G401 (cell line): ENCODE measurements around the gene WFDC6. TPM values are rescaled to one million over a fixed set of nuclear protein-coding genes. Genes with fewer than 3 reads are reported as not detected.

Source experiments
- DNase-seq: peaks from one replicate; pipeline ENCODE4 v3.0.0-alpha.2; 2015; ENCODE audit warnings: low spot score
- in situ Hi-C: cut with HindIII; loops from 2 replicates; pipeline ENCODE4 v1.10.0; 2016; ENCODE audit warnings: low sequenced_read_pairs, mixed read lengths
- total RNA-seq: library from RNA; depleted of rRNA; stranded (reverse); fragments of >200 nt; shearing (Covaris generic); gene quantifications from 2 replicates; pipeline ENCODE4 v1.2.3, GENCODE V29; 2014

WFDC6 gene
- total RNA-seq, 1 experiment from 2014 or later = not detected

GRCh38 chr20:45527294-45527693 is 12.0 kb downstream of the WFDC6 start:
- DNase-seq = no peak
- in situ Hi-C loops = no loop called here

- DNase-seq = no peak
- in situ Hi-C loops = no loop called here
These were observed 15.5 kb downstream of the WFDC6 start for GRCh38 chr20:45523821-45524220.

- in situ Hi-C loops = no loop called here
- DNase-seq = no peak
These were observed 21.0 kb downstream of the WFDC6 start for GRCh38 chr20:45518282-45518681.

GRCh38 chr20:45515147-45515913 is 24.0 kb downstream of the WFDC6 start, which contains the start of gene SPINT3:
SPINT3 (minus strand) TSS chr20:45515622; CDS start chr20:45515608, 14 bp downstream.
- in situ Hi-C loops = no loop called here
- DNase-seq = no peak

- in situ Hi-C loops = no loop called here
- DNase-seq = no peak
These were observed 28.9 kb downstream of the WFDC6 start for GRCh38 chr20:45510242-45510862.

GRCh38 chr20:45509091-45509490 is 30.2 kb downstream of the WFDC6 start:
- in situ Hi-C loops = no loop called here
- no peak for DNase-seq

GRCh38 chr20:45508068-45508886 is 31.0 kb downstream of the WFDC6 start:
- no peak for DNase-seq
- in situ Hi-C loops = no loop called here

- in situ Hi-C loops = no loop called here
- DNase-seq = no peak
These were observed 32.1 kb downstream of the WFDC6 start for GRCh38 chr20:45507011-45507820.

GRCh38 chr20:45506398-45506797 is 32.9 kb downstream of the WFDC6 start:
- DNase-seq = no peak
- in situ Hi-C loops = no loop called here

GRCh38 chr20:45503403-45503802 is 35.9 kb downstream of the WFDC6 start:
- DNase-seq = no peak
- in situ Hi-C loops = no loop called here

GRCh38 chr20:45502561-45502960 is 36.7 kb downstream of the WFDC6 start:
- in situ Hi-C loops = no loop called here
- no peak for DNase-seq

GRCh38 chr20:45501600-45501999 is 37.7 kb downstream of the WFDC6 start:
- in situ Hi-C loops = no loop called here
- no peak for DNase-seq

GRCh38 chr20:45500022-45500421 is 39.3 kb downstream of the WFDC6 start:
- DNase-seq = no peak
- in situ Hi-C loops = no loop called here

GRCh38 chr20:45497971-45498494 is 41.2 kb downstream of the WFDC6 start:
- DNase-seq = no peak
- in situ Hi-C loops = loop anchor here (25.0 kb wide), 1 partner anchor 186 kb away; the partner anchor contains the start of genes MATN4 and RBPJL

GRCh38 chr20:45496166-45496565 is 43.1 kb downstream of the WFDC6 start:
- no peak for DNase-seq
- in situ Hi-C loops = loop anchor here (25.0 kb wide), 1 partner anchor 184 kb away; the partner anchor contains the start of genes MATN4 and RBPJL

- no peak for DNase-seq
- in situ Hi-C loops = loop anchor here (25.0 kb wide), 1 partner anchor 183 kb away; the partner anchor contains the start of genes MATN4 and RBPJL
These were observed 43.8 kb downstream of the WFDC6 start for GRCh38 chr20:45495501-45495941.

GRCh38 chr20:45489083-45489531 is 50.2 kb downstream of the WFDC6 start:
- DNase-seq = no peak
- in situ Hi-C loops = loop anchor here (25.0 kb wide), 1 partner anchor 177 kb away; the partner anchor contains the start of genes MATN4 and RBPJL

- no peak for DNase-seq
- in situ Hi-C loops = loop anchor here (25.0 kb wide), 1 partner anchor 175 kb away; the partner anchor contains the start of genes MATN4 and RBPJL
These were observed 52.0 kb downstream of the WFDC6 start for GRCh38 chr20:45487231-45487635.
